ENCODE data around the gene CRTC3. TPM values are rescaled to one million over a fixed set of nuclear protein-coding genes. Genes with fewer than 3 reads are reported as not detected.
"Not testable (repeated sequence)": the region's sequence is repeated elsewhere in the genome, so short reads cannot be mapped to it uniquely, and the experiment has no call there.

The CRTC3 gene
- total and polyA plus RNA-seq, 4 donors: 5.1 to 16.8 (median 7.6) TPM

DNA sequence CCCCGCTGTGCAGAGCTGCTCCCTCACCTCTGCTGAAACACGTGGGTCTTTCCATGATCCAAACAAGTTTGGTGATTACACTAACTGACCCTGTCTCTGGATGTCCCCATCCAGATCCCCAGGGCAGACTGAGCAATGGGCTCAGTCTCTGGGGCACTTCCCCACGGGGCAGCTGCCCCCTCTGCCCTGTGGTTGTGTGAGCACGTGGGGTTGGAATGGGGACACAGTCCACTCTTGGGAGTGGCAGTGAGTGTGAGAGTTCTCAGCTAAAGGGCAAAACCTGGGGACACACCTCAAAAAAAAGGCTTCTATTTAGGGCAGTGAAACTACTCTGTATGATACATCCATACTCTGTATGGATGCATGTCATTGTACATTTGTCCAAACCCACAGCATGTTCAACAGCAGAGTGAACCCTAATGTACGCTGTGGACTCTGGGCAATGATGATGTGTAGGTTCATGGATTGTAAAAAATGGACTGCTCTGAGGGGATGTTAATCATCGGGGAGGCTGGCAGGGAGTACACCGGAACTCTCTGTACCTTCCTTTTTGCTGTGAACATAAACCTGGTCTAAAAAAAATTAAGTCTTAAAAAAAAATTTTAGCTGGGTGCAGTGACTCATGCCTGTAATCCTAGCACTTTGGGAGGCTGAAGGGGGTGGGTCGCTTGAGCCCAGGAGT is 137.5 kb downstream of the CRTC3 start:
- WGBS: 77% methylated on average over 8 of the region's 8 CpGs
- DNase-seq (ENCODE audit: low spot score): no peak
- H3K9me3 ChIP-seq (ENCODE audit: control insufficient read depth in 4 of 4, low read length in 3 of 4): no peaks in the 10 kb centered on the region
- H3K9ac ChIP-seq (ENCODE audit: low read depth in 1 of 2, low read length in 2 of 2): no peak overlapping the region
- no peak overlapping the region for H3K4me3 ChIP-seq (ENCODE audit: low read depth in 1 of 3, low read length in 3 of 3)
- H3K4me1 ChIP-seq (ENCODE audit: control insufficient read depth in 4 of 4, insufficient read depth in 4 of 4, low read length in 3 of 4): peaks cover 0 to 5% (median 2%) of the 10 kb centered on the region in 4 donors
- no peaks in the 10 kb centered on the region for H3K27me3 ChIP-seq (ENCODE audit: control insufficient read depth in 4 of 4, insufficient read depth in 4 of 4, low read length in 3 of 4)
- H3K27ac ChIP-seq (ENCODE audit: low read depth in 1 of 2, low read length in 2 of 2): no peak overlapping the region
- no peak for TF ChIP-seq GABPA (IDR thresholded peaks at IDR 0.05 in 1 of 2, conservative IDR thresholded peaks at IDR 0.05 in 1 of 2)
- TF ChIP-seq HNF4G (IDR thresholded peaks at IDR 0.05): no peak
- TF ChIP-seq, protein P1, sequence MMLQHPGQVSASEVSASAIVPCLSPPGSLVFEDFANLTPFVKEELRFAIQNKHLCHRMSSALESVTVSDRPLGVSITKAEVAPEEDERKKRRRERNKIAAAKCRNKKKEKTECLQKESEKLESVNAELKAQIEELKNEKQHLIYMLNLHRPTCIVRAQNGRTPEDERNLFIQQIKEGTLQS (IDR thresholded peaks at IDR 0.05): no peak
- no peak for TF ChIP-seq YY1 (IDR thresholded peaks at IDR 0.05)
- no peaks in the 10 kb centered on the region for H3K36me3 ChIP-seq (ENCODE audit: control insufficient read depth in 4 of 4, insufficient read depth in 3 of 4, low read depth in 1 of 4, low read length in 3 of 4)

DNA sequence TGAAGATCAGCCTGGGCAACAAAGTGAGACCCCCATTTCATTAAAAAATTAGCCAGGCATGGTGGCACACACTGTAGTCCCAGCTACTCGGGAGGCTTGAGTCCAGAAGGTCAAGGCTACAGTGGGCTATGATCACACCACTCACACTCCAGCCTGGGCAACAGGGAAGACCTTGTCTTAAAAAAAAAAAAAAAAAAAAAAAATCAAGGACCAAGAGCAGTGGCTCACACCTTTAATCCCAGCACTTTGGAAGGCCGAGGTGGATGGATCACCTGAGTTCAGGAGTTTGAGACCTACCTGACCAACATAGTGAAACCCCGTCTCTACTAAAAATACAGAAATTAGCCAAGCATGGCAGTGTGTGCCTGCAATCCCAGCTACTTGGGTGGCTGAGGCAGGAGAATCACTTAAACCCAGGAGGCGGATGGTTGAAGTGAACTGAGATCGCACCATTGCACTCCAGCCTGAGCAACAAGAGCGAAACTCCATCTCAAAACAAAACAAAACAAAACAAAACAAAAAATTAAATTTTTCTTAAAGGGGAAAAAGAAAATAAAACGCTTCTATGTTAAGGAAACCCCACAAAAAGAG is 138.1 kb downstream of the CRTC3 start:
- 90% methylated on average over 7 of the region's 7 CpGs for WGBS
- H3K4me1 ChIP-seq (ENCODE audit: control insufficient read depth in 4 of 4, insufficient read depth in 4 of 4, low read length in 3 of 4); H3K36me3 ChIP-seq (ENCODE audit: control insufficient read depth in 4 of 4, insufficient read depth in 3 of 4, low read depth in 1 of 4, low read length in 3 of 4); H3K27ac ChIP-seq (ENCODE audit: low read depth in 1 of 2, low read length in 2 of 2); H3K4me3 ChIP-seq (ENCODE audit: low read depth in 1 of 3, low read length in 3 of 3); H3K27me3 ChIP-seq (ENCODE audit: control insufficient read depth in 4 of 4, insufficient read depth in 4 of 4, low read length in 3 of 4); H3K9ac ChIP-seq (ENCODE audit: low read depth in 1 of 2, low read length in 2 of 2); H3K9me3 ChIP-seq (ENCODE audit: control insufficient read depth in 4 of 4, low read length in 3 of 4); DNase-seq (ENCODE audit: low spot score): not testable (repeated sequence)

DNA sequence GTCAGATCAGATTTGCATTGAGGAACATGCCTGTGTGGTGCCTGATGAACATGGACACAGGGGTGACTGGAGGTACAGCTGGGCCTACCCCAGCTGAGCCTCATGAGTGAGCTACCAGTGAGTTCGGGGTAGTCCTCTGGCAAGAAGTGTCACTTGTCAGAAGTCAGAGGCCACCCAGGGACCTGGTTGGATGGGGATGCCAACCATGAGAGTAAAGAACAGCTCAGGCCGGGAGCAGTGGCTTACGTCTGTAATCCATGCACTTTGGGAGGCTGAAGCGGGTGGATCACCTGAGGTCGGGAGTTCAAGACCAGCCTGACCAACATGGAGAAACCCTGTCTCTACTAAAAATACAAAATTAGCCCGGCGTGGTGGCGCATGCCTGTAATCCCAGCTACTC is 140.9 kb downstream of the CRTC3 start:
- not testable (repeated sequence) for DNase-seq (ENCODE audit: low spot score)

DNA sequence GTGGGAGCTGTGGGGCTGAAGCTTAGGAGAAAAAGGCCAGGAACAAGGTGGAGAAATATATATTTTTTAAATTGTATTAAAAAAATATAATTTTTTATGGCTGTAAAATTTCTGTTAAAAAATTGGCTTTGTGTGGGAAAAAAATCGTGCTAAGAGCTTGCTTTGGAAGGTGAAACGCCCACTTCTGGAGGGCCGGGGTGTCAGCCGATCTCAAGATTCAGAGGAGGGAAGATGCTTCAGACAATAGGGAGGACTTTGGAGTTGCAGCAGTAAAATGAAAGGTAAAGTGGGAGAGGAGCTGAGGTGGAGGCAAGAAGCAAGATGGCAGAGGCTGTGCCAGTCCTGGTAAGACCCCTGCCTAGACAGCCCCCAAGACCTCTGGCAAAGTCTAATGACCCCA is 141.5 kb downstream of the CRTC3 start:
- Histone ChIP-seq H3K27ac (ENCODE audit: low read depth in 1 of 2, low read length in 2 of 2) (no peak overlapping the region), H3K4me3 (ENCODE audit: low read depth in 1 of 3, low read length in 3 of 3) (no peak overlapping the region), H3K36me3 (ENCODE audit: control insufficient read depth in 4 of 4, insufficient read depth in 3 of 4, low read depth in 1 of 4, low read length in 3 of 4) (no peaks in the 10 kb centered on the region), H3K27me3 (ENCODE audit: control insufficient read depth in 4 of 4, insufficient read depth in 4 of 4, low read length in 3 of 4) (no peaks in the 10 kb centered on the region), H3K4me1 (ENCODE audit: control insufficient read depth in 4 of 4, insufficient read depth in 4 of 4, low read length in 3 of 4) (no peaks in the 10 kb centered on the region), H3K9ac (ENCODE audit: low read depth in 1 of 2, low read length in 2 of 2) (no peak overlapping the region), H3K9me3 (ENCODE audit: control insufficient read depth in 4 of 4, low read length in 3 of 4) (no peaks in the 10 kb centered on the region)
- DNase-seq (ENCODE audit: low spot score): no peak
- WGBS: 91% methylated on average over 4 of the region's 4 CpGs
- TF ChIP-seq, protein P2, sequence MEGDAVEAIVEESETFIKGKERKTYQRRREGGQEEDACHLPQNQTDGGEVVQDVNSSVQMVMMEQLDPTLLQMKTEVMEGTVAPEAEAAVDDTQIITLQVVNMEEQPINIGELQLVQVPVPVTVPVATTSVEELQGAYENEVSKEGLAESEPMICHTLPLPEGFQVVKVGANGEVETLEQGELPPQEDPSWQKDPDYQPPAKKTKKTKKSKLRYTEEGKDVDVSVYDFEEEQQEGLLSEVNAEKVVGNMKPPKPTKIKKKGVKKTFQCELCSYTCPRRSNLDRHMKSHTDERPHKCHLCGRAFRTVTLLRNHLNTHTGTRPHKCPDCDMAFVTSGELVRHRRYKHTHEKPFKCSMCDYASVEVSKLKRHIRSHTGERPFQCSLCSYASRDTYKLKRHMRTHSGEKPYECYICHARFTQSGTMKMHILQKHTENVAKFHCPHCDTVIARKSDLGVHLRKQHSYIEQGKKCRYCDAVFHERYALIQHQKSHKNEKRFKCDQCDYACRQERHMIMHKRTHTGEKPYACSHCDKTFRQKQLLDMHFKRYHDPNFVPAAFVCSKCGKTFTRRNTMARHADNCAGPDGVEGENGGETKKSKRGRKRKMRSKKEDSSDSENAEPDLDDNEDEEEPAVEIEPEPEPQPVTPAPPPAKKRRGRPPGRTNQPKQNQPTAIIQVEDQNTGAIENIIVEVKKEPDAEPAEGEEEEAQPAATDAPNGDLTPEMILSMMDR (IDR thresholded peaks at IDR 0.05; ENCODE audit: low read depth, low read length, missing input control): no peak
- TF ChIP-seq RAD21 (IDR thresholded peaks at IDR 0.05) (no peak), HNF4A (conservative IDR thresholded peaks at IDR 0.05) (no peak), YY1 (IDR thresholded peaks at IDR 0.05) (no peak), TAF1 (conservative IDR thresholded peaks at IDR 0.05) (no peak), NR2F2 (IDR thresholded peaks at IDR 0.05) (no peak), GABPA (IDR thresholded peaks at IDR 0.05 in 1 of 2, conservative IDR thresholded peaks at IDR 0.05 in 1 of 2) (no peak), FOXA2 (IDR thresholded peaks at IDR 0.05) (no peak), SP1 (IDR thresholded peaks at IDR 0.05) (no peak), RXRA (IDR thresholded peaks at IDR 0.05) (no peak)
- TF ChIP-seq, protein P3, sequence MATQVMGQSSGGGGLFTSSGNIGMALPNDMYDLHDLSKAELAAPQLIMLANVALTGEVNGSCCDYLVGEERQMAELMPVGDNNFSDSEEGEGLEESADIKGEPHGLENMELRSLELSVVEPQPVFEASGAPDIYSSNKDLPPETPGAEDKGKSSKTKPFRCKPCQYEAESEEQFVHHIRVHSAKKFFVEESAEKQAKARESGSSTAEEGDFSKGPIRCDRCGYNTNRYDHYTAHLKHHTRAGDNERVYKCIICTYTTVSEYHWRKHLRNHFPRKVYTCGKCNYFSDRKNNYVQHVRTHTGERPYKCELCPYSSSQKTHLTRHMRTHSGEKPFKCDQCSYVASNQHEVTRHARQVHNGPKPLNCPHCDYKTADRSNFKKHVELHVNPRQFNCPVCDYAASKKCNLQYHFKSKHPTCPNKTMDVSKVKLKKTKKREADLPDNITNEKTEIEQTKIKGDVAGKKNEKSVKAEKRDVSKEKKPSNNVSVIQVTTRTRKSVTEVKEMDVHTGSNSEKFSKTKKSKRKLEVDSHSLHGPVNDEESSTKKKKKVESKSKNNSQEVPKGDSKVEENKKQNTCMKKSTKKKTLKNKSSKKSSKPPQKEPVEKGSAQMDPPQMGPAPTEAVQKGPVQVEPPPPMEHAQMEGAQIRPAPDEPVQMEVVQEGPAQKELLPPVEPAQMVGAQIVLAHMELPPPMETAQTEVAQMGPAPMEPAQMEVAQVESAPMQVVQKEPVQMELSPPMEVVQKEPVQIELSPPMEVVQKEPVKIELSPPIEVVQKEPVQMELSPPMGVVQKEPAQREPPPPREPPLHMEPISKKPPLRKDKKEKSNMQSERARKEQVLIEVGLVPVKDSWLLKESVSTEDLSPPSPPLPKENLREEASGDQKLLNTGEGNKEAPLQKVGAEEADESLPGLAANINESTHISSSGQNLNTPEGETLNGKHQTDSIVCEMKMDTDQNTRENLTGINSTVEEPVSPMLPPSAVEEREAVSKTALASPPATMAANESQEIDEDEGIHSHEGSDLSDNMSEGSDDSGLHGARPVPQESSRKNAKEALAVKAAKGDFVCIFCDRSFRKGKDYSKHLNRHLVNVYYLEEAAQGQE (IDR thresholded peaks at IDR 0.05): no peak
- TF ChIP-seq, protein P4, sequence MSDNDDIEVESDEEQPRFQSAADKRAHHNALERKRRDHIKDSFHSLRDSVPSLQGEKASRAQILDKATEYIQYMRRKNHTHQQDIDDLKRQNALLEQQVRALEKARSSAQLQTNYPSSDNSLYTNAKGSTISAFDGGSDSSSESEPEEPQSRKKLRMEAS (IDR thresholded peaks at IDR 0.05): no peak
- TF ChIP-seq, protein P5, sequence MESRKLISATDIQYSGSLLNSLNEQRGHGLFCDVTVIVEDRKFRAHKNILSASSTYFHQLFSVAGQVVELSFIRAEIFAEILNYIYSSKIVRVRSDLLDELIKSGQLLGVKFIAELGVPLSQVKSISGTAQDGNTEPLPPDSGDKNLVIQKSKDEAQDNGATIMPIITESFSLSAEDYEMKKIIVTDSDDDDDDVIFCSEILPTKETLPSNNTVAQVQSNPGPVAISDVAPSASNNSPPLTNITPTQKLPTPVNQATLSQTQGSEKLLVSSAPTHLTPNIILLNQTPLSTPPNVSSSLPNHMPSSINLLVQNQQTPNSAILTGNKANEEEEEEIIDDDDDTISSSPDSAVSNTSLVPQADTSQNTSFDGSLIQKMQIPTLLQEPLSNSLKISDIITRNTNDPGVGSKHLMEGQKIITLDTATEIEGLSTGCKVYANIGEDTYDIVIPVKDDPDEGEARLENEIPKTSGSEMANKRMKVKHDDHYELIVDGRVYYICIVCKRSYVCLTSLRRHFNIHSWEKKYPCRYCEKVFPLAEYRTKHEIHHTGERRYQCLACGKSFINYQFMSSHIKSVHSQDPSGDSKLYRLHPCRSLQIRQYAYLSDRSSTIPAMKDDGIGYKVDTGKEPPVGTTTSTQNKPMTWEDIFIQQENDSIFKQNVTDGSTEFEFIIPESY (IDR thresholded peaks at IDR 0.05): no peak

More for the DNA sequence above, 140.9 kb downstream of the CRTC3 start:
- not testable (repeated sequence) for H3K4me1 ChIP-seq (ENCODE audit: control insufficient read depth in 4 of 4, insufficient read depth in 4 of 4, low read length in 3 of 4); H3K36me3 ChIP-seq (ENCODE audit: control insufficient read depth in 4 of 4, insufficient read depth in 3 of 4, low read depth in 1 of 4, low read length in 3 of 4); H3K27ac ChIP-seq (ENCODE audit: low read depth in 1 of 2, low read length in 2 of 2); H3K4me3 ChIP-seq (ENCODE audit: low read depth in 1 of 3, low read length in 3 of 3); H3K9me3 ChIP-seq (ENCODE audit: control insufficient read depth in 4 of 4, low read length in 3 of 4); H3K9ac ChIP-seq (ENCODE audit: low read depth in 1 of 2, low read length in 2 of 2); H3K27me3 ChIP-seq (ENCODE audit: control insufficient read depth in 4 of 4, insufficient read depth in 4 of 4, low read length in 3 of 4)
- WGBS: 97% methylated on average over 8 of the region's 8 CpGs
